GM12878 (cell line): ENCODE data around the gene SRRM5. TPM values are rescaled to one million over a fixed set of nuclear protein-coding genes. Genes with fewer than 3 reads are reported as not detected.

Experiments
- ASH2L ChIP-seq: fragments of 300-600, 200-600 bp; sonication (generic); IDR thresholded peaks from 2 replicates; pipeline ENCODE4 v1.6.1; 2017; ENCODE audit warnings: low read depth, mild to moderate bottlenecking, borderline replicate concordance
- ATF2 ChIP-seq: IDR thresholded peaks from 2 replicates; pipeline ENCODE4 v1.6.1; 2012; ENCODE audit warnings: low read length, inconsistent platforms
- BCLAF1 ChIP-seq: fragments of 450-650 bp; IDR thresholded peaks from 2 replicates; pipeline ENCODE4 v1.6.1; 2017; ENCODE audit warnings: antibody characterized with exemption, mild to moderate bottlenecking, moderate library complexity
- FOS ChIP-seq: IDR thresholded peaks from 3 replicates; pipeline ENCODE4 v1.6.1; 2011; ENCODE audit warnings: borderline replicate concordance; ENCODE audit not compliant: insufficient read length; ENCODE audit errors: extremely low read depth
- MYC ChIP-seq: IDR thresholded peaks from 2 replicates; pipeline ENCODE4 v1.6.1; 2011; ENCODE audit warnings: mild to moderate bottlenecking, low read length, moderate library complexity, inconsistent platforms; ENCODE audit not compliant: insufficient read depth, insufficient replicate concordance, insufficient read length, severe bottlenecking
- NFYB ChIP-seq: IDR thresholded peaks from 2 replicates; pipeline ENCODE4 v1.6.1; 2011; ENCODE audit warnings: low read depth, mild to moderate bottlenecking, low read length, improper control_type of control experiment, moderate library complexity; ENCODE audit not compliant: insufficient read depth
- PBX3 ChIP-seq: IDR thresholded peaks from 2 replicates; pipeline ENCODE4 v1.6.1; 2011; ENCODE audit warnings: mild to moderate bottlenecking, low read depth, low read length, moderate library complexity; ENCODE audit not compliant: insufficient replicate concordance
- PKNOX1 ChIP-seq: fragments of 450-650 bp; IDR thresholded peaks from 2 replicates; pipeline ENCODE4 v1.6.1; 2016; ENCODE audit warnings: mild to moderate bottlenecking
- POLR2AphosphoS2 ChIP-seq: IDR thresholded peaks from 2 replicates; pipeline ENCODE4 v1.6.1; 2011; ENCODE audit warnings: low read depth, mild to moderate bottlenecking, low read length, improper control_type of control experiment, moderate library complexity
- ZBED1 ChIP-seq: IDR thresholded peaks from 2 replicates; pipeline ENCODE4 v1.6.1; 2016; ENCODE audit warnings: borderline replicate concordance
- ZNF217 ChIP-seq: fragments of 450-650 bp; IDR thresholded peaks from 2 replicates; pipeline ENCODE4 v1.6.1; 2017; ENCODE audit warnings: antibody characterized with exemption, mild to moderate bottlenecking
- polyA plus RNA-seq, 11 experiments: library from polyadenylated mRNA; depleted of rRNA in 4 of 11; unstranded in 6 of 11; stranded (reverse) in 5 of 11; fragments of >200 nt; fragmentation: Nextera tagmentation in 4 of 11; fragmentation: Illumina TruSeq in 1 of 11; extraction: Ambion mirVana in 4 of 11; extraction: Trizol in 1 of 11; gene quantifications; 1 replicate in 1 of 11; 2 replicates in 10 of 11; pipeline versions ENCODE4 v1.2.1 to v1.2.3, GENCODE V29; 2011 to 2016; ENCODE audit warnings: inconsistent platforms in 2 of 11, missing spikeins in 2 of 11, low read depth in 1 of 11
- total RNA-seq, 4 experiments: library from RNA; depleted of rRNA in 3 of 4; stranded (reverse); fragments of >200 nt in 3 of 4; fragmentation: Illumina TruSeq in 1 of 4; extraction: Trizol in 1 of 4; gene quantifications; 2 replicates each; pipeline versions ENCODE4 v1.2.1 to v1.2.3, GENCODE V29; 2013 to 2021

SRRM5 gene
- total and polyA plus RNA-seq, 10 of the 15 experiments (the other 5 are each of a cell fraction or from before 2014, with no cell fraction given) = 0.06 to 0.38 (median 0.24) TPM; not detected in 2

GRCh38 chr19:43589277-43589676 lies 22.6 kb upstream of the SRRM5 start (continued):
- no peak for TF ChIP-seq PBX3
- TF ChIP-seq PKNOX1 = no peak
- no peak for TF ChIP-seq FOS
- TF ChIP-seq ASH2L = no peak
- TF ChIP-seq ATF2 = no peak
- no peak for TF ChIP-seq ZNF217
- no peak for TF ChIP-seq ZBED1
- no peak for TF ChIP-seq POLR2AphosphoS2
- TF ChIP-seq MYC = no peak
- no peak for TF ChIP-seq NFYB
- no peak for TF ChIP-seq BCLAF1
